Measurements from ENCODE around the gene ALDH1L1. TPM values are rescaled to one million over a fixed set of nuclear protein-coding genes. Genes with fewer than 3 reads are reported as not detected.

The ALDH1L1 gene
- total and polyA plus RNA-seq, 2 of the 8 experiments (the other 6 are each of a cell fraction or from before 2014, with no cell fraction given) = 0.98 to 1.6 TPM

GRCh38 chr3:126191246-126191645, 10.9 kb upstream of the ALDH1L1 start:
- H3K27me3 ChIP-seq (replicated peaks in 1 of 4; ENCODE audit: control insufficient read depth in 3 of 4, extremely low read depth in 1 of 4, insufficient read depth in 3 of 4, low read length in 3 of 4) = no peaks in the 10 kb centered on the region
- H2BK12ac ChIP-seq (ENCODE audit: low read depth, low read length) = no peak overlapping the region
- H2BK20ac ChIP-seq (ENCODE audit: low read length) = no peak overlapping the region
- no peak for DNase-seq (ENCODE audit: low read depth in 1 of 2, low spot score in 2 of 2)
- ChIA-PET CTCF (ENCODE audit: partially characterized antibody) (interaction anchor here (0.8 to 2.6 kb wide), 3 partner anchors 7 to 201 kb away, joined by 3 to 11 read pairs (median 3); no protein-coding TSS in a partner anchor), POLR2A (ENCODE audit: partially characterized antibody) (interaction anchor here (0.6 kb wide), 1 partner anchor 11 kb away, joined by 3 read pairs; no protein-coding TSS in a partner anchor)
- no peak overlapping the region for H3K56ac ChIP-seq (replicated peaks; ENCODE audit: insufficient read length, low read depth, low read length)
- no peak overlapping the region for H3K27ac ChIP-seq (ENCODE audit: low read depth, low read length)
- H4K8ac ChIP-seq (ENCODE audit: extremely low read depth, insufficient read depth, low read length) = no peak overlapping the region
- H3K36me3 ChIP-seq (ENCODE audit: control insufficient read depth in 2 of 4, insufficient read depth in 4 of 4, low read length in 3 of 4) = no peaks in the 10 kb centered on the region
- H3K79me2 ChIP-seq (ENCODE audit: control insufficient read depth in 1 of 2, insufficient read depth in 2 of 2, low read length in 2 of 2) = no peaks in the 10 kb centered on the region
- no peaks in the 10 kb centered on the region for H3K4me1 ChIP-seq (replicated peaks in 1 of 4; ENCODE audit: control insufficient read depth in 3 of 4, insufficient read depth in 4 of 4, low read length in 3 of 4)
- no peak overlapping the region for H3K4me2 ChIP-seq (ENCODE audit: insufficient read depth in 1 of 2, low read depth in 2 of 2, low read length in 2 of 2)
- no peak overlapping the region; the same call in 1 of the 2 replicates for H2BK15ac ChIP-seq (ENCODE audit: low read length)
- H2AFZ ChIP-seq (ENCODE audit: low read length) = no peak overlapping the region
- no peak overlapping the region for H2AK5ac ChIP-seq (ENCODE audit: low read depth, low read length)
- H3K18ac ChIP-seq (ENCODE audit: extremely low read depth, low read length) = no peak overlapping the region
- no peak overlapping the region for H3K23ac ChIP-seq (ENCODE audit: insufficient read length)
- no peak overlapping the region for H4K5ac ChIP-seq (ENCODE audit: insufficient read length, low read depth, low read length)
- FAIRE-seq = no peak
- no peaks in the 10 kb centered on the region for H3K23me2 ChIP-seq (ENCODE audit: low read depth, low read length)
- H3K9me3 ChIP-seq (ENCODE audit: insufficient read depth in 2 of 2, low read depth in 1 of 2, low read length in 1 of 2) = peaks cover 9 to 26% of the 10 kb centered on the region in 2 experiments
- no peak overlapping the region for H2BK5ac ChIP-seq (ENCODE audit: low read depth, low read length)
- H3K4ac ChIP-seq (replicated peaks; ENCODE audit: insufficient read length, low read depth, low read length) = no peak overlapping the region
- no peaks in the 10 kb centered on the region for H4K20me1 ChIP-seq (replicated peaks in 1 of 2; ENCODE audit: control insufficient read depth in 1 of 2, insufficient read depth in 2 of 2, low read length in 2 of 2)
- H3K79me1 ChIP-seq (ENCODE audit: low read depth, low read length) = no peaks in the 10 kb centered on the region
- H3K9ac ChIP-seq (replicated peaks in 1 of 4; ENCODE audit: extremely low read depth in 1 of 4, low read depth in 3 of 4, low read length in 3 of 4) = no peak overlapping the region
- H3K14ac ChIP-seq (ENCODE audit: insufficient read length) = no peak overlapping the region
- H2BK120ac ChIP-seq (replicated peaks; ENCODE audit: low read depth, low read length) = no peak overlapping the region
- TF ChIP-seq ZNF274 (IDR thresholded peaks at IDR 0.05; ENCODE audit: borderline replicate concordance, extremely low read depth, low read length) (no peak), CBX8 (IDR thresholded peaks at IDR 0.05; ENCODE audit: borderline replicate concordance, low read depth, low read length) (no peak)
- H3K4me3 ChIP-seq (ENCODE audit: extremely low read depth in 1 of 4, insufficient read depth in 2 of 4, low read depth in 3 of 4, low read length in 4 of 4) = no peak overlapping the region
- H4K91ac ChIP-seq (replicated peaks; ENCODE audit: insufficient read length, low read length) = no peak overlapping the region
- WGBS, 2 experiments (ENCODE audit: extremely low coverage in 1 of 2, insufficient coverage in 1 of 2, insufficient read length in 1 of 2, insufficient replicate concordance in 2 of 2, low coverage in 1 of 2, low lambda C conversion rate in 2 of 2, missing lambda C conversion rate in 1 of 2) = 94% methylated on average over 4 of the region's 4 CpGs; no CpG with 5 or more reads in 1 of the 2 experiments
